Measurements from ENCODE around the gene MYO3B.

MYO3B gene

DNA sequence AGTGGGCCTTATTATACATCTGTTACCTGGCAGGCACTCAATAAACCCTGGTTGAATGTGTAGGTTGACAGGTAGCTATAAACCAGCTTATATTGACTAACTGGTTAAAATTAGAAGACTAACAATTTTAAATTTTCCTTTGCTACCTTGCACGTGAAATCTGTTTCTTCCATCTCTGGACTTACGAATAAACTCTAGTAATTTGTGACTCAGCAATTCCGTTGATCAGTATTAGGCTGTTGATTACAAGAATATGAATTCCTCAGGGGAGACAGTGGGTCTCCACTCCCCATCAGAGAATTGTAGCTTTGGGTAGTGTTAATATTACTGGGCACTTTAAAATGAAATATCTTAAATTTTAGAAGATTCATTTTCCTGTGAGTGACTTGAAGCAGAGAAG, 399.4 kb downstream of the MYO3B start:
- no peak for DNase-seq
- H4K5ac ChIP-seq (ENCODE audit: low read length) = no peak overlapping the region
- no peak overlapping the region for H3K56ac ChIP-seq (ENCODE audit: low read length)
- H3K4me2 ChIP-seq (ENCODE audit: low read length) = no peak overlapping the region
- no peak overlapping the region for H3K27ac ChIP-seq (ENCODE audit: low read depth, low read length)
- H2BK120ac ChIP-seq (ENCODE audit: low read depth, low read length) = no peak overlapping the region
- no peak overlapping the region for H2BK5ac ChIP-seq (ENCODE audit: low read length)
- H3K4me3 ChIP-seq (ENCODE audit: low read length) = no peak overlapping the region
- no peaks in the 10 kb centered on the region for H3K36me3 ChIP-seq (ENCODE audit: control insufficient read depth, insufficient read depth, low read length)
- no CpG with 5 or more reads among the region's 3 CpGs for WGBS (ENCODE audit: extremely low coverage, insufficient coverage, low lambda C conversion rate)
- H3K23ac ChIP-seq (ENCODE audit: low read length) = no peak overlapping the region
- no peak overlapping the region for H3K4ac ChIP-seq (ENCODE audit: low read depth, low read length)
- no peak overlapping the region for H2AK5ac ChIP-seq (ENCODE audit: low read length)
- H3K4me1 ChIP-seq (ENCODE audit: control insufficient read depth, low read depth, low read length) = peaks cover 3% of the 10 kb centered on the region
- no peak overlapping the region for H3K18ac ChIP-seq (ENCODE audit: low read length)
- H3K9ac ChIP-seq (ENCODE audit: low read length) = no peak overlapping the region
- no peak overlapping the region for H4K8ac ChIP-seq (ENCODE audit: low read depth, low read length)
- H3K79me2 ChIP-seq (ENCODE audit: control insufficient read depth, insufficient read depth, low read length) = no peaks in the 10 kb centered on the region
- no peaks in the 10 kb centered on the region for H3K79me1 ChIP-seq (ENCODE audit: low read length)
- H3K27me3 ChIP-seq (ENCODE audit: insufficient read depth, low read length, poor library complexity) = no peaks in the 10 kb centered on the region
- H2BK15ac ChIP-seq (replicated peaks; ENCODE audit: low read depth) = no peak overlapping the region

DNA sequence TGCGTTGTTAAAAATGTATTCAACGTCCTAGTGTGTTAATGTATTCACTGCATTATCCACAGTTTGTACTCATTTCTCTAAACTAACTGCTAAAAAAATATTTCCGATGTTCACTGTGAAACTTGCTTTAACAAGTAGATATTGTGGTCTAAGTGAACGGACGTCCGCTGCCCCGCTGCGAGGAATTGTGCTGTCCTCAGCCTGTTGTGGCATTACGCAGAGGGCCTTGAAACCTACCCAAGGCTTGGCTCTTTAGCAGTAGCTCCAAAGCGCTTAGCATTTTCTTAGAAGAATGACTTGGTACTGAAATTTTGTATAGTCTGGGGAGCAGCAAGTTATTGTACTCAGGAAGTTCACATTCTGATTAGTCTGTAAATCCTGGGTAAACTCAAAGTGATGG, 400.7 kb downstream of the MYO3B start:
- Histone ChIP-seq H2AK5ac (ENCODE audit: low read length) (no peak overlapping the region), H3K4me1 (ENCODE audit: control insufficient read depth, low read depth, low read length) (peaks cover 6% of the 10 kb centered on the region), H3K4me2 (ENCODE audit: low read length) (no peak overlapping the region), H2BK5ac (ENCODE audit: low read length) (no peak overlapping the region), H3K18ac (ENCODE audit: low read length) (no peak overlapping the region), H2BK15ac (replicated peaks; ENCODE audit: low read depth) (no peak overlapping the region), H4K5ac (ENCODE audit: low read length) (no peak overlapping the region), H2BK120ac (ENCODE audit: low read depth, low read length) (no peak overlapping the region), H3K56ac (ENCODE audit: low read length) (no peak overlapping the region), H3K27ac (ENCODE audit: low read depth, low read length) (no peak overlapping the region), H3K4me3 (ENCODE audit: low read length) (no peak overlapping the region), H3K4ac (ENCODE audit: low read depth, low read length) (no peak overlapping the region), H3K79me2 (ENCODE audit: control insufficient read depth, insufficient read depth, low read length) (no peaks in the 10 kb centered on the region), H3K27me3 (ENCODE audit: insufficient read depth, low read length, poor library complexity) (no peaks in the 10 kb centered on the region), H3K23ac (ENCODE audit: low read length) (no peak overlapping the region), H4K8ac (ENCODE audit: low read depth, low read length) (peak overlapping the region; percentile 39), H3K9ac (ENCODE audit: low read length) (no peak overlapping the region), H3K79me1 (ENCODE audit: low read length) (no peaks in the 10 kb centered on the region), H3K36me3 (ENCODE audit: control insufficient read depth, insufficient read depth, low read length) (no peaks in the 10 kb centered on the region)
- no CpG with 5 or more reads among the region's 10 CpGs for WGBS (ENCODE audit: extremely low coverage, insufficient coverage, low lambda C conversion rate)
- DNase-seq = no peak

DNA sequence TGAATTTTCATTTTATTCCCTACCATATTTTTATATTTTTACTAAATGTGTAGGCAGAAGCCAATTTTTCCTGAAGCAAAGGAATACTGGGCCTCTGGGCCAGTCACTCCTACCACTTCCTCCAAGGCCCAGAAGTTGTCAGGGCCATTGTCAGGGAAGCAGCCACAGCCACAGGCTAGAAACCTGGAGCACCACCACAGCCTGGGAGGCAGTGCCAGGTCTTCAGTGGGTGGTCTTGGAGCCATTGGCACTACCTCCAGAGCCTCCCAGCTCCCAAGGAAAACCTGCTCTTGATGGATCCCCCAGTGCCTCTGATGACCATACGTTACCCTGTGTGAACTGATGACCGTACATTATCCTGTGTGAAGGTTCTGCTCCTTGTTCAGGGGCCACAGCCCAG, 401.6 kb downstream of the MYO3B start:
- Histone ChIP-seq H4K5ac (ENCODE audit: low read length) (no peak overlapping the region), H3K9ac (ENCODE audit: low read length) (no peak overlapping the region), H4K8ac (ENCODE audit: low read depth, low read length) (no peak overlapping the region), H3K27me3 (ENCODE audit: insufficient read depth, low read length, poor library complexity) (no peaks in the 10 kb centered on the region), H3K18ac (ENCODE audit: low read length) (no peak overlapping the region), H3K4me2 (ENCODE audit: low read length) (no peak overlapping the region), H3K4me1 (ENCODE audit: control insufficient read depth, low read depth, low read length) (peaks cover 6% of the 10 kb centered on the region), H3K56ac (ENCODE audit: low read length) (peak overlapping the region; percentile 44), H3K4ac (ENCODE audit: low read depth, low read length) (no peak overlapping the region), H3K79me1 (ENCODE audit: low read length) (no peaks in the 10 kb centered on the region), H2AK5ac (ENCODE audit: low read length) (no peak overlapping the region), H3K27ac (ENCODE audit: low read depth, low read length) (no peak overlapping the region), H3K36me3 (ENCODE audit: control insufficient read depth, insufficient read depth, low read length) (no peaks in the 10 kb centered on the region), H3K23ac (ENCODE audit: low read length) (no peak overlapping the region), H3K4me3 (ENCODE audit: low read length) (no peak overlapping the region), H3K79me2 (ENCODE audit: control insufficient read depth, insufficient read depth, low read length) (no peaks in the 10 kb centered on the region), H2BK120ac (ENCODE audit: low read depth, low read length) (no peak overlapping the region), H2BK15ac (replicated peaks; ENCODE audit: low read depth) (no peak overlapping the region), H2BK5ac (ENCODE audit: low read length) (no peak overlapping the region)
- WGBS (ENCODE audit: extremely low coverage, insufficient coverage, low lambda C conversion rate) = no CpG with 5 or more reads among the region's 2 CpGs
- DNase-seq = no peak

DNA sequence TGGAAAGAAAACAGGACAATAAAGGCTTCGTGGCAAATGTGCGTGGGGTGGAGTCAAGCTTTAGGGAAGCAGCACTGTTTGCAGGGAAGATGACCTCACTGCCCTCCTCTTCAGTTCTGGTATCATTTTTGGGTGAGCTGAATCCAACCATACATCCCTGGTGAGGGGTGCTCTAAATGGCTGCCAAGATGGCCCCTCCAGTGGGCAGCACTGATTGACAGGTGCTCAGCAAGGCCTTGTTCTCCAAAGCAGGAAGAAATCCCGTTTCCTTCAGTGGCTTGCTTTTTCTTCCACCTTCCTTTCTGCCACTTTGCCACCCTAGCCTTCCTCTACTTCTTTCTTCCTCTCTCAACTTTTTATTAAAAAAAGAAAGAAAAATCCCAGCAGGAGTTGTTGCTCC, 404.4 kb downstream of the MYO3B start:
- H2AK5ac ChIP-seq (ENCODE audit: low read length) = no peak overlapping the region
- H3K27ac ChIP-seq (ENCODE audit: low read depth, low read length) = no peak overlapping the region
- H3K79me2 ChIP-seq (ENCODE audit: control insufficient read depth, insufficient read depth, low read length) = no peaks in the 10 kb centered on the region
- no peak overlapping the region for H4K8ac ChIP-seq (ENCODE audit: low read depth, low read length)
- H2BK15ac ChIP-seq (replicated peaks; ENCODE audit: low read depth) = no peak overlapping the region
- H3K4ac ChIP-seq (ENCODE audit: low read depth, low read length) = no peak overlapping the region
- no peak overlapping the region for H3K18ac ChIP-seq (ENCODE audit: low read length)
- H3K23ac ChIP-seq (ENCODE audit: low read length) = no peak overlapping the region
- H3K79me1 ChIP-seq (ENCODE audit: low read length) = no peaks in the 10 kb centered on the region
- peaks cover 6% of the 10 kb centered on the region for H3K4me1 ChIP-seq (ENCODE audit: control insufficient read depth, low read depth, low read length)
- no peak overlapping the region for H3K9ac ChIP-seq (ENCODE audit: low read length)
- no peak for DNase-seq
- H3K36me3 ChIP-seq (ENCODE audit: control insufficient read depth, insufficient read depth, low read length) = no peaks in the 10 kb centered on the region
- H2BK120ac ChIP-seq (ENCODE audit: low read depth, low read length) = no peak overlapping the region
- H3K4me2 ChIP-seq (ENCODE audit: low read length) = no peak overlapping the region
- no peaks in the 10 kb centered on the region for H3K27me3 ChIP-seq (ENCODE audit: insufficient read depth, low read length, poor library complexity)
- WGBS (ENCODE audit: extremely low coverage, insufficient coverage, low lambda C conversion rate) = no CpG with 5 or more reads among the region's 3 CpGs
- no peak overlapping the region for H4K5ac ChIP-seq (ENCODE audit: low read length)
- no peak overlapping the region for H3K4me3 ChIP-seq (ENCODE audit: low read length)
- H2BK5ac ChIP-seq (ENCODE audit: low read length) = no peak overlapping the region
- peak overlapping the region; percentile 43 for H3K56ac ChIP-seq (ENCODE audit: low read length)

DNA sequence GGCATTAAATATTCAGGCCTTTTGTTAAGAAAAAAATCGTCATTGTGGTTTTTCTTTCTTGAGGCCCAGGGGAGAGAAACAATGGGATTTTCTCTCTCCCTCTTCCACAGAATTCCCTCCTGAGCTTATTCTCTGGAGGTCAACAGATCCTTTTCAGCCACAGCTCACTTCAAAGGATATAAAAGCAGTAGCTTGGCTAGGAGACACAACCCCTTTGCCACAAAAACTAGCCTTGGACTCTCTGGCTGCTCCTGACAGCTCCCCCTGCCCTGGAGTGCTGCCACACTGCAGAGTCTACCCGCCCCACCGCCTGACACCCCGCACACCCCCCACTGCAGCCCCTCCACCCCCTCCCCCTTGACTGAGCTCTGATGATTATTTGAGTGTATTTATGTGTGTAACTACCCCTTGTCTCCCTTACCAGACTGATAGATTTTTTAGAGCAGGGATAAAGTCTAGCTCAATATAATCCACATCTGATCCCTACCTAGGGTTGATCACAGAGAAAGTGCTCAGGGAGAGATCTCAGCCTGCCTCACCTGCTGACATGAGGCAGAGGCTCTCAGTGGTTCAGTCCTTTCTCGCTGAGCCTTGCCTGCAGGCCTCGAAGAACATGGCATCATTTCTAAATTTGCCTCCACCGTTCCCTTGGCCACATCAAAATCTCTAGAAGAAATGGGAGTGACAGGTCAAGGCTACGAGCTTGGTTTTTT, 405.0 kb downstream of the MYO3B start:
- no peaks in the 10 kb centered on the region for H3K36me3 ChIP-seq (ENCODE audit: control insufficient read depth, insufficient read depth, low read length)

DNA sequence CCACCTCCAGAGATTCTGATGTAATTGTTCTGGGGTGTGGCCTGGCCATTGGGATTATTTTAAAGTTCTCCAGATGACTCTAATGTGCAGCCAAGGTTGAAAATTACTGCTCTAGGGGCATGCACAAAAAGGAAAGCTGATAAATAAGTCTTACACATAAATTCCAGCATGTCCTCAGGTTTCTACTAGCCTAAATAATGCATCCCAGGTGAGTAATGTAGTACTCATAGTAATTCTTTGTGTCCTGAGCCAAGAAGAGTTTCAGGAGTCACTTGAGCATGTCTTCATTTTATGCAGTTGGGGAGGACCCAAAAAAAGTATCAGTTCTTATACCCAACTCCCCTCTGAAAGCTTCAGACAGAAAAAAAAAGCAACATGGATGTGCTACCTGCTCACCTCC, 407.1 kb downstream of the MYO3B start:
- Histone ChIP-seq H3K79me1 (ENCODE audit: low read length) (no peaks in the 10 kb centered on the region), H2BK15ac (replicated peaks; ENCODE audit: low read depth) (no peak overlapping the region), H3K79me2 (ENCODE audit: control insufficient read depth, insufficient read depth, low read length) (no peaks in the 10 kb centered on the region), H3K4me1 (ENCODE audit: control insufficient read depth, low read depth, low read length) (peaks cover 6% of the 10 kb centered on the region), H3K18ac (ENCODE audit: low read length) (no peak overlapping the region), H3K4me3 (ENCODE audit: low read length) (no peak overlapping the region), H3K9ac (ENCODE audit: low read length) (no peak overlapping the region), H2BK120ac (ENCODE audit: low read depth, low read length) (no peak overlapping the region), H3K23ac (ENCODE audit: low read length) (no peak overlapping the region), H3K4me2 (ENCODE audit: low read length) (no peak overlapping the region), H3K4ac (ENCODE audit: low read depth, low read length) (no peak overlapping the region), H3K56ac (ENCODE audit: low read length) (no peak overlapping the region), H2AK5ac (ENCODE audit: low read length) (no peak overlapping the region), H4K8ac (ENCODE audit: low read depth, low read length) (no peak overlapping the region), H3K36me3 (ENCODE audit: control insufficient read depth, insufficient read depth, low read length) (no peaks in the 10 kb centered on the region), H3K27ac (ENCODE audit: low read depth, low read length) (no peak overlapping the region), H4K5ac (ENCODE audit: low read length) (no peak overlapping the region), H2BK5ac (ENCODE audit: low read length) (no peak overlapping the region), H3K27me3 (ENCODE audit: insufficient read depth, low read length, poor library complexity) (no peaks in the 10 kb centered on the region)
- DNase-seq = no peak

More for the DNA sequence above, 405.0 kb downstream of the MYO3B start:
- no peak overlapping the region for H2BK120ac ChIP-seq (ENCODE audit: low read depth, low read length)
- DNase-seq = peak; percentile 21
- H2AK5ac ChIP-seq (ENCODE audit: low read length) = no peak overlapping the region
- no peak overlapping the region for H3K56ac ChIP-seq (ENCODE audit: low read length)
- no peaks in the 10 kb centered on the region for H3K79me2 ChIP-seq (ENCODE audit: control insufficient read depth, insufficient read depth, low read length)
- H4K8ac ChIP-seq (ENCODE audit: low read depth, low read length) = no peak overlapping the region
- no peak overlapping the region for H3K27ac ChIP-seq (ENCODE audit: low read depth, low read length)
- no peaks in the 10 kb centered on the region for H3K79me1 ChIP-seq (ENCODE audit: low read length)
- H3K4ac ChIP-seq (ENCODE audit: low read depth, low read length) = peak overlapping the region; percentile 62
- no peaks in the 10 kb centered on the region for H3K27me3 ChIP-seq (ENCODE audit: insufficient read depth, low read length, poor library complexity)
- no peak overlapping the region for H3K4me2 ChIP-seq (ENCODE audit: low read length)
- no peak overlapping the region for H4K5ac ChIP-seq (ENCODE audit: low read length)
- H2BK5ac ChIP-seq (ENCODE audit: low read length) = no peak overlapping the region
- no CpG with 5 or more reads among the region's 8 CpGs for WGBS (ENCODE audit: extremely low coverage, insufficient coverage, low lambda C conversion rate)
- no peak overlapping the region for H3K23ac ChIP-seq (ENCODE audit: low read length)
- no peak overlapping the region for H3K4me3 ChIP-seq (ENCODE audit: low read length)
- no peak overlapping the region for H3K18ac ChIP-seq (ENCODE audit: low read length)
- no peak overlapping the region for H2BK15ac ChIP-seq (replicated peaks; ENCODE audit: low read depth)
- no peak overlapping the region for H3K9ac ChIP-seq (ENCODE audit: low read length)
- peaks cover 6% of the 10 kb centered on the region for H3K4me1 ChIP-seq (ENCODE audit: control insufficient read depth, low read depth, low read length)
